Left ventricle myocardium inferior (tissue), 1 donor: ENCODE measurements around the gene SLC44A5. TPM values are rescaled to one million over a fixed set of nuclear protein-coding genes. Genes with fewer than 3 reads are reported as not detected.
"Not testable (repeated sequence)": the region's sequence is repeated elsewhere in the genome, so short reads cannot be mapped to it uniquely, and the experiment has no call there.

ENCODE experiments used
- DNase-seq: peaks from one replicate; pipeline ENCODE4 v3.0.0-alpha.2; 2020
- H3K27ac ChIP-seq: fragments of 200-600 bp; replicated peaks from 2 replicates; pipeline ENCODE4 v1.8.0; 2021
- H3K27me3 ChIP-seq: fragments of 200-600 bp; 2 replicates; pipeline ENCODE4 v1.8.0; 2021; ENCODE audit warnings: low read depth
- H3K36me3 ChIP-seq: fragments of 200-600 bp; 2 replicates; pipeline ENCODE4 v1.8.0; 2021
- H3K4me1 ChIP-seq: fragments of 200-600 bp; 2 replicates; pipeline ENCODE4 v1.8.0; 2021
- H3K4me3 ChIP-seq: fragments of 200-600 bp; 2 replicates; pipeline ENCODE4 v1.8.0; 2021; ENCODE audit warnings: mild to moderate bottlenecking, moderate library complexity
- H3K9me3 ChIP-seq: fragments of 200-600 bp; replicated peaks from 2 replicates; pipeline ENCODE4 v1.8.0; 2021
- CTCF ChIP-seq: fragments of 200-600 bp; IDR thresholded peaks from 2 replicates; pipeline ENCODE4 v1.8.0; 2021; ENCODE audit warnings: antibody characterized with exemption, mild to moderate bottlenecking, borderline replicate concordance
- intact Hi-C: fragments of 100-400 bp; cut with micrococcal nuclease; formaldehyde crosslinking; loops from one replicate; pipeline ENCODE4 v1.11.0; 2022
- total RNA-seq: library from RNA; stranded (reverse); fragmentation: NEBNext Ultra II Directional; extraction: Animal tissue kit (Norgen Biotek cat#: 25700); gene quantifications from one replicate; pipeline ENCODE4 v1.2.1, GENCODE V29; 2021
- donor health status: DM: no; HTN: yes; CAD: no; lungs with severe emphysema.

The SLC44A5 gene
- total RNA-seq, 1 donor from 2014 or later: 0.58 TPM

- Histone ChIP-seq H3K9me3 (peaks cover 3% of the 10 kb centered on the region), H3K27ac (no peak overlapping the region), H3K27me3 (peaks cover 7% of the 10 kb centered on the region), H3K36me3 (no peaks in the 10 kb centered on the region), H3K4me1 (no peaks in the 10 kb centered on the region), H3K4me3 (no peak overlapping the region)
- DNase-seq: no peak
- intact Hi-C loops: no loop called here
- TF ChIP-seq CTCF: no peak
These were observed 353.5 kb downstream of the SLC44A5 start for GRCh38 chr1:75257424-75257823.

GRCh38 chr1:75250114-75250513 lies 360.8 kb downstream of the SLC44A5 start:
- H3K4me1 ChIP-seq, intact Hi-C loops, H3K27ac ChIP-seq, DNase-seq, H3K36me3 ChIP-seq, H3K4me3 ChIP-seq, H3K27me3 ChIP-seq, H3K9me3 ChIP-seq: not testable (repeated sequence)

GRCh38 chr1:75245239-75245638 lies 365.7 kb downstream of the SLC44A5 start:
- no peak overlapping the region for H3K27ac ChIP-seq
- no peaks in the 10 kb centered on the region for H3K4me1 ChIP-seq
- intact Hi-C loops: no loop called here
- no peaks in the 10 kb centered on the region for H3K36me3 ChIP-seq
- no peaks in the 10 kb centered on the region for H3K9me3 ChIP-seq
- no peak overlapping the region for H3K4me3 ChIP-seq
- no peaks in the 10 kb centered on the region for H3K27me3 ChIP-seq
- TF ChIP-seq CTCF: no peak
- DNase-seq: no peak

- intact Hi-C loops: no loop called here
- H3K9me3 ChIP-seq: no peaks in the 10 kb centered on the region
- H3K4me3 ChIP-seq: no peak overlapping the region
- H3K4me1 ChIP-seq: no peaks in the 10 kb centered on the region
- no peak for DNase-seq
- TF ChIP-seq CTCF: no peak
- no peak overlapping the region for H3K27ac ChIP-seq
- H3K27me3 ChIP-seq: no peaks in the 10 kb centered on the region
- H3K36me3 ChIP-seq: no peaks in the 10 kb centered on the region
These were observed 367.8 kb downstream of the SLC44A5 start for GRCh38 chr1:75243124-75243523.

- Histone ChIP-seq H3K4me1 (no peaks in the 10 kb centered on the region), H3K36me3 (no peaks in the 10 kb centered on the region), H3K27ac (no peak overlapping the region), H3K27me3 (no peaks in the 10 kb centered on the region), H3K4me3 (no peak overlapping the region), H3K9me3 (no peaks in the 10 kb centered on the region)
- intact Hi-C loops: no loop called here
- no peak for TF ChIP-seq CTCF
- DNase-seq: no peak
These were observed 373.6 kb downstream of the SLC44A5 start for GRCh38 chr1:75237316-75237715.

- no peak overlapping the region for H3K4me3 ChIP-seq
- no peaks in the 10 kb centered on the region for H3K36me3 ChIP-seq
- H3K27me3 ChIP-seq: no peaks in the 10 kb centered on the region
- DNase-seq: no peak
- no peaks in the 10 kb centered on the region for H3K4me1 ChIP-seq
- H3K9me3 ChIP-seq: no peaks in the 10 kb centered on the region
- H3K27ac ChIP-seq: no peak overlapping the region
- intact Hi-C loops: no loop called here
- no peak for TF ChIP-seq CTCF
These were observed 376.4 kb downstream of the SLC44A5 start for GRCh38 chr1:75234562-75234961.
